Activated T-cell treated with anti-CD3 and anti-CD28 coated beads for 48 hours (primary cell): ENCODE measurements around the gene KCNJ16.

ENCODE experiments used
- DNase-seq: peaks from one replicate; pipeline ENCODE4 v3.0.0-alpha.2; 2020; ENCODE audit warnings: low read depth

KCNJ16 gene

GRCh38 chr17:70098030-70098429 lies 23.0 kb downstream of the KCNJ16 start:
- DNase-seq = no peak

DNA sequence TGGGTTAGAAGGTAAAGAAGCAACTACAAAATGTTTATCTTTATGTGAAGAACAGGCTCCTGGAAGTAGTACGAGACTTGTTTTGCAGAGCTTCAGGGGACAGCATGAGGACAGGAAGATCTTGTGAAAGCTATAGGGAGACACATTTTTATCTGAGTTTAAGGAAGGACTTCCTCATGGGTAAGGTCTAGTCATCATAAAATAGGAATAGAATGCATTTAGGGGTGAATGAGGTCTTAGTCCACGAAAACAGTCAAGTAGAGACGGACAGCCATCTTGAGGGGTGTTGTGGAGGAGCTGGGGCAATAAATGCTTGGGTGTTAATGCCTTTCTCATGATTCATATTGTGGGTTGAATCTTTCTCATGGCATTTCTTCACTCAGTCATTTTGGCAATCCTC lies 24.3 kb downstream of the KCNJ16 start:
- DNase-seq = no peak

GRCh38 chr17:70099884-70100283 lies 24.9 kb downstream of the KCNJ16 start:
- DNase-seq = no peak

DNA sequence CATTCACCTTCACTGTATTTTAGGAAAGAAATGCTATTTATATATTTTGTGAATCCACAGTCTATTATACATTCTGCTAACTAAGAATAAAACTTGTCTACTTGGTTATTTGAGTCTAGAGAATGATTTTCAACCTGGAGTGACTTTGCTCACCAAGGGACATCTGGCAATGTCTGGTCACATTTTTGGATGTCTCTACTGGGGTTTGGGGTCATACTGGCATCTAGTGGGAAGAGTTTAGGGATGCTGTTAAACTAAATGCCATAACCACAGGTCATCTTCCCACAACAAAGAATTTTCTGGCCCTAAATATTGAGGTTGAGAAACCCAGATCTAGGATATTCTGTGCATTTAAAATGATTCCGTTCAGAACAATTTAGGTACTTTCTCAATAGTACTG lies 26.0 kb downstream of the KCNJ16 start:
- DNase-seq = no peak

DNA sequence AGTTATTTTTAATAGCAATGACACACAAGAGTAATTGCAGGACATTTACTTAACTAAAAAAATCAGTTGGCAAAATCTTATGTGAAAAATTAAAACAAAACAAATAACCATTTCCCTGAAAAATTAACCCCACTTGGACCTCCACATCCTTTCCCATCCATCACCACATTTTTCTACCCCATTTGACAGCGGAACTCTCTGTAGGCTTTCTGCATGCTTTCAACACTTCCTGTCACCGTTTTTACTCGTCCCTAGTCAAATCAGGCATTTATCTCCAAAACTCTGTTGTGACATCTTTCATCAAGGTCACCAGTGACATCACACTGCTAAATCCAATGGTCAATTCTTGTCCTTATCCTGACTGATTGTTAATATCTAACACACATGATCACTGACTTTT lies 27.5 kb downstream of the KCNJ16 start:
- DNase-seq = no peak

GRCh38 chr17:70104791-70105523 lies 29.9 kb downstream of the KCNJ16 start:
- DNase-seq = no peak

- no peak for DNase-seq
These were observed 30.6 kb downstream of the KCNJ16 start for GRCh38 chr17:70105641-70106040.

GRCh38 chr17:70106551-70106950 lies 31.5 kb downstream of the KCNJ16 start:
- no peak for DNase-seq

DNA sequence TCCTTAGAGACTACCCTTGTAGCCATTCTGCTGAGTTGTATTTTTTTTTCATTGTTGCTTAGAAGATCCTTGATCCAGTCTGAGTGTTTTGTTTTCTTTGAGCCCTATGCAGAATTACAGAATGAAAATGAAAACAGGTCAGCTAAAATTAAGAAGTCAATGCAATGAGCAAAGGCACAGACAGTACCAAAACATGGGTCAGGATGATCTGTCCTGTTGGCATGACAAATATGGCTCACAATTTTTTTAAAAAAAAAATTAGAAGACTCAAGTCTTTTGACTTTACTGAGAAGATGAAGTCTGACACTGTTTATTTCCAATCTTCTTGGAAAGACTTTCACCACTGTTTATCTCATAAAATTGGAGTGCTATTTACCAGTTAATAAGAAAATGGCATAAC lies 32.4 kb downstream of the KCNJ16 start:
- DNase-seq = no peak

GRCh38 chr17:70107904-70108565 lies 33.0 kb downstream of the KCNJ16 start:
- no peak for DNase-seq

DNA sequence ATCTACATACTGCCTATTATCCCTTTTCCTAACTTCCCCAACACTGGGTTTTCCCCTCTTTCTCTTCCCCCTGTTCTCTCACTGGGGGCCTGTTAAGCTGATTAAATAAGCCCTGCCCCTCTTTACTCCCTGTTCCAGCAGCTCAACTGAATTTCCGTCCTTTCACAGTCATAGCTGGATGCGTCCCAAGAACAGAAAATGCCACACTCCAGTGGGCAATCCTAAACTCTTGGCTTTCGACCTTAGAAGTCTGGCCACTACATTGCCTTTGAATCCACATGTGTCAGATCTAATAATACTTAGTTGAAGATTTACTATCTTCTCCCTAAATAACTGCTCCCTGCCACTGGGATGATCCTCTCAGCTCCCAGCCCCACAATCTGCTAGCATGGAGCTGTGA lies 34.5 kb downstream of the KCNJ16 start:
- no peak for DNase-seq

DNA sequence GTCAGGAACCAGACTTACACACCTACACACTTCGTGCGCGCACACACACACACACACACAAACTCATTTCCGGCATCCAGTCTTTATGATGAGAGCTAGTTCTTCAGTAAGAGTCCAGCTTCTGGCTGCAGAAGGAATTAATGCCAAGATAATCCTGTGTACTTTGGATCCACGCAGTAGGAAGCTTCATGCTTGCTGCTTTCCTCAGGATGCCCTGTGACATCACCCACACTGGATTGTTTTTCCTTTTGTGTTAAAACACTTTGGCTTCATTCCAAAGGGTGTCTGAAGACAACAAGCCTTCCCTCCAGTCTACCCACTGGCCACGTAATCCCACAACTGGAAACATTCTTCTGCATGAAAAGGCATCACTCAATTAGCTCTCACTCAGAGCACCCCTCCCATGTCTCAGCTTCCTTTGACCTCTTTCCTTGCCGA lies 35.4 kb downstream of the KCNJ16 start:
- no peak for DNase-seq

DNA sequence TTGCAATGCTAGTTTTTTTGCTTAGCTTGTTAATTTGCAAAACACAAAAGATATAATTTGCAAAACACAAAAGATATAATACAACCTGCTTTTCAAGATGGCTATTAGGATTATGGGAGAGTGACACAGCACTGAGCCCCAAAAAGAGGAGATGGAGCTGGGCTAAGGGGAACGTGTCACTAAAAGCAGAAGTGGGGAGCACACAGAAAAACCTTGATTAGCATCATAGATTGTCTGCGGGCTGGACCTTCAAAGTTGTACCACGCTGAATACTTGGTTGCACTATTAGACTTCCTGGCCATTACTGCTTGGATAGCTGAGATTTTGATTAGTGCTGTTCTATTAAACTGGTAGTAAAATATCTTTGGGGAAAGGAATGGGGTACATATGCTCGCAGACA lies 36.2 kb downstream of the KCNJ16 start:
- DNase-seq = no peak

GRCh38 chr17:70114405-70114804 lies 39.4 kb downstream of the KCNJ16 start:
- no peak for DNase-seq

DNA sequence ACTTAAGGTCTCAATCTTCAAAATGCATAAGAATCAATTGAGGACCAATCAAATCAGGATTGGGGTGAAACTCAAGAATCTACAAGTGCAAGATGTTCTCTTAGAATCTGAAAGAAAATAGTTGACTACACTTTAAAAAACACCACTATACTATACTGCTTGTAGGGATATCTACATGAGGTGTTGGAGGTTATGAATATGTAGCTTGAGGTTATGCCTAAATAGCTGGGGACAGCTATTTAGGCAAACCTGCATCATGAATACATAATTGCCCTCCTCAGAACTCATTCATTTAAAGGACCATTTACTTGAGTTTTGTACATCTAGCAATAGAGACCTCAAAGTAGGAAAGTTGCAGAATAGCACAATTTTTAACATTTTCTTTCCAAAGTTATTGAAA lies 40.1 kb downstream of the KCNJ16 start:
- no peak for DNase-seq

DNA sequence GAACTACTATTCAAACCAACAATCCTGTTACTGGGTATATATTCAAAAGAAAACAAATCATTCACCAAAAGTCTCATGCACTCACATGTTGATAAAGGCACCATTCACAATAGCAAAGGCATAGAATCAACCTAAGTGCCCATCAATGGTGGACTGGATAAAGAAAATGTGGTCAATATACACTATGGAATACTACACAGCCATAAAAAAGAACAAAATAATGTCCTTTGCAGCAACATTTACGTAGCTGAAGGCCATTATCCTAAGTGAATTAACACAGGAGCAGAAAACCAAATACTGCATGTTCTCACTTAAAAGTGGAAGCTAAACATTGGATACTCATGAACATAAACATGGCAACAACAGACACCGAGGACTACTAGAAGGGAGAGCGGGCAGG lies 41.9 kb downstream of the KCNJ16 start:
- DNase-seq = no peak

DNA sequence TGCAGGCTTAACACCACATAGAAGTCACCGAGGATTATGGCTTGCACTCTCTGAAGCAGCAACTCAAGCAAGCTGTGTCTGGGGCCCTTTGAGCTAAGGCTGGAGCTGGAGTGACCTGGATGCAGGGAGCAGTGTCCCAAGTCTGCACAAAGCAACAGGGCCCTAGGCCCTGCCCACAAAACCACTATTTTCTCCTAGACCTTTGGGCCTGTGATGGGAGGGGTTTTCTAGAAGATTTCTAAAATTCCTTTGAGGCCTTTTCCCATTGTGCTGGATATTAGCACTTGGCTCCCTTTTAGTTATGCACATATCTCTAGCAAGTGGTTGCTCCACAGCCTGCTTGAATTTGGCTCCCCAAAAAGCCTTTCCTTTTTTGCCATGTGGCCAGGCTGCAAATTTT lies 44.5 kb downstream of the KCNJ16 start:
- no peak for DNase-seq

- DNase-seq = no peak
These were observed 45.0 kb downstream of the KCNJ16 start for GRCh38 chr17:70119983-70120382.

DNA sequence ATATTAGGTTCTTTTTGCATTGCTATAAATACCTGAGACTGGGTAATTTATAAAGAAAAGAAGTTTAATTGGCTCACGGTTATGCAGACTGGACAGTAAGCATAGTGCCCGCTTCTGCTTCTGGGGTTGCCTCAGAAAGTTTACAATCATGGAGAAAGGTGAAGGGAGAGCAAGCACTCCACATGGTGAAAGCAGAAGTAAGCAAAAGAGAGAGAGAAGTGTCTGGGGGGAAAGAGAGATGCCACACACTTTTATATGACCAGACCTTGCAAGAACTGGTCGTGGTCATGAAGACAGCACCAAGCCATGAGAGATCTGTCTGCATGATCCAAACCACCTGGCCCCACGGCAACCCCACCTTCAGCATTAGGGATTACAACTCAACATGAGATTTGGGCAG lies 45.4 kb downstream of the KCNJ16 start:
- no peak for DNase-seq

DNA sequence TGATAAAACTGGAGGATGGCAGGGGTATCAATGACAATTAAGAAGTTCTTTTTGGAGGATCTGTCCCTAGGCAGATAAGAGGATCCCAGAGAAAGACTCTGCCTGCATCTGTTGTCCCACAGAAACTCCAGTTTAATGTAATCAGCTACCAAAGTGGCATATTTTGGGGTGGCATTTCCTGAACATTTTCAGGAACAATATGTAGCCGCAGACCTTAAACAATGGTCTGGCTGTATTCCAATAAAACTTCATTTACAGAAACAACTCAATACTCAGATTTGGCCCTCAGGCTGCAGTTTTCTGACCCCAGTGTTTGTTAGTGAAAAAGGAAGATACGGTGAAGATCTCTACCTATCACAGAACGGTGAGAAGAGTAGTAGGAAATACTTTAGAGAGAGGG lies 46.1 kb downstream of the KCNJ16 start:
- DNase-seq = no peak

GRCh38 chr17:70123193-70123592 lies 48.2 kb downstream of the KCNJ16 start:
- DNase-seq = no peak

DNA sequence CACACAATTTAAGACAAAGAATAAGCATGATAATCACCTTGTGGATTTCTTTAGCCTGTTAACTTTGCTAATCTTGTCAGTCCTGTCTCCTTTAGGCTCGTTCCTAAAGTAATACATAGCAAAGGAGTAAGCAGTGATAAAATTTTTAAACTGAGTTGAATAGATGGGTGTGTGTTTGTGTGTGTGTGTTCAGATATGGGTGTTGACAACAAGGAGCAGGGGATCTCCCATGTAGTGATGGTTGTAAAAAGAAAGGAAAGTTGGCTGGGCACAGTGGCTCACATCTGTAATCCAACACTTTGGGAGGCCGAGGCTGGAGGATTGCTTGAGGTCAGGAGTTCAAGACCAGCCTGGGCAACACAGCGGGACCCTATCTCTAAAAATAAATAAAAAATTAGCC lies 49.7 kb downstream of the KCNJ16 start:
- DNase-seq = no peak

- no peak for DNase-seq
These were observed 52.3 kb downstream of the KCNJ16 start for GRCh38 chr17:70127221-70127873.
